OCI-LY7 (cell line): Measurements from ENCODE around the gene TMEM217. TPM values are rescaled to one million over a fixed set of nuclear protein-coding genes. Genes with fewer than 3 reads are reported as not detected.

Experiments
- BruUV-seq: library from RNA; stranded (reverse); fragments of 400-500 nt; replicated peaks from 2 replicates; lab custom pipeline; 2021; lab: Mats Ljungman, UMichigan
- CTCF ChIA-PET: fragments of 300-600 bp; sonication (Branson Sonifier 250); formaldehyde crosslinking; loops from one replicate; lab custom pipeline; 2022; ENCODE audit warnings: antibody characterized with exemption; ENCODE audit not compliant: unreplicated experiment; lab: Charles Lee
- POLR2A ChIA-PET: fragments of 300-600 bp; sonication (Branson Sonifier 250); formaldehyde crosslinking; loops from one replicate; lab custom pipeline; 2022; ENCODE audit warnings: antibody characterized with exemption; lab: Charles Lee
- DNase-seq: peaks from one replicate; pipeline ENCODE4 v3.0.0-alpha.2; 2015; ENCODE audit warnings: low spot score
- H2AFZ ChIP-seq: fragments of 200-600 bp; sonication (generic), shearing (Covaris generic); 2 replicates; pipeline ENCODE4 v1.6.1; 2014; ENCODE audit warnings: mild to moderate bottlenecking, antibody characterized with exemption, low read length, moderate library complexity
- H3K27ac ChIP-seq: fragments of 200-600 bp; sonication (generic); 2 replicates; pipeline ENCODE4 v1.5.1; 2014; ENCODE audit warnings: mixed run types, low read depth, mild to moderate bottlenecking, moderate library complexity, low read length, inconsistent platforms; ENCODE audit not compliant: poor library complexity, severe bottlenecking
- H3K36me3 ChIP-seq: fragments of 200-600 bp; sonication (generic); 2 replicates; pipeline ENCODE4 v1.6.1; 2014; ENCODE audit warnings: mild to moderate bottlenecking, antibody characterized with exemption, low read length, moderate library complexity, mixed read lengths; ENCODE audit not compliant: insufficient read depth
- H3K4me1 ChIP-seq: fragments of 200-600 bp; sonication (generic); 2 replicates; pipeline ENCODE4 v1.5.1; 2014; ENCODE audit warnings: mild to moderate bottlenecking, low read length; ENCODE audit not compliant: insufficient read depth, poor library complexity, severe bottlenecking
- H3K4me2 ChIP-seq: fragments of 200-600 bp; sonication (generic); 2 replicates; pipeline ENCODE4 v1.6.1; 2014; ENCODE audit warnings: mild to moderate bottlenecking, low read length
- H3K4me3 ChIP-seq: fragments of 200-600 bp; sonication (generic); 2 replicates; pipeline ENCODE4 v1.5.1; 2014; ENCODE audit warnings: mild to moderate bottlenecking, low read depth, low read length; ENCODE audit not compliant: poor library complexity, severe bottlenecking
- H3K79me2 ChIP-seq: fragments of 200-600 bp; sonication (generic); 2 replicates; pipeline ENCODE4 v1.6.1; 2016; ENCODE audit warnings: low read depth, mild to moderate bottlenecking, low read length, moderate library complexity, mixed read lengths; ENCODE audit not compliant: insufficient read depth
- H3K9me2 ChIP-seq: fragments of 200-600 bp; sonication (generic); 2 replicates; pipeline ENCODE4 v1.6.1; 2016; ENCODE audit warnings: mild to moderate bottlenecking, low read length, mixed read lengths; ENCODE audit not compliant: insufficient read depth
- H3K9me3 ChIP-seq: fragments of 200-600 bp; sonication (generic); 2 replicates; pipeline ENCODE4 v1.6.1; 2014; ENCODE audit warnings: mild to moderate bottlenecking, mixed run types, low read length, mixed read lengths
- H4K20me1 ChIP-seq: fragments of 200-600 bp; sonication (generic); 2 replicates; pipeline ENCODE4 v1.6.1; 2014; ENCODE audit warnings: mild to moderate bottlenecking, antibody characterized with exemption, low read length, moderate library complexity, mixed read lengths; ENCODE audit not compliant: insufficient read depth
- CTCF ChIP-seq: fragments of 200-600 bp; sonication (generic); conservative IDR thresholded peaks from 2 replicates; pipeline ENCODE4 v1.5.1; 2014; ENCODE audit warnings: mild to moderate bottlenecking, antibody characterized with exemption, low read length, moderate library complexity, mixed read lengths
- EZH2phosphoT487 ChIP-seq: fragments of 200-600 bp; sonication (generic); IDR thresholded peaks from 2 replicates; pipeline ENCODE4 v1.6.1; 2018; ENCODE audit warnings: low read depth, borderline replicate concordance, mild to moderate bottlenecking, mixed run types, antibody characterized with exemption, low read length, moderate library complexity, mixed read lengths
- intact Hi-C: fragments of 100-400 bp; cut with micrococcal nuclease; formaldehyde crosslinking; loops from one replicate; pipeline ENCODE4 v1.10.0; 2022; ENCODE audit not compliant: unreplicated experiment
- total RNA-seq, 2 experiments: library from RNA; depleted of rRNA in 1 of 2; stranded (reverse); fragments of >200 nt in 1 of 2; shearing (Covaris generic) in 1 of 2; gene quantifications; 2 replicates each; pipeline ENCODE4 v1.2.3, GENCODE V29; 2014 to 2022

Gene TMEM217
- total RNA-seq, 2 experiments from 2014 or later = 0.34 TPM; not detected in 1

DNA sequence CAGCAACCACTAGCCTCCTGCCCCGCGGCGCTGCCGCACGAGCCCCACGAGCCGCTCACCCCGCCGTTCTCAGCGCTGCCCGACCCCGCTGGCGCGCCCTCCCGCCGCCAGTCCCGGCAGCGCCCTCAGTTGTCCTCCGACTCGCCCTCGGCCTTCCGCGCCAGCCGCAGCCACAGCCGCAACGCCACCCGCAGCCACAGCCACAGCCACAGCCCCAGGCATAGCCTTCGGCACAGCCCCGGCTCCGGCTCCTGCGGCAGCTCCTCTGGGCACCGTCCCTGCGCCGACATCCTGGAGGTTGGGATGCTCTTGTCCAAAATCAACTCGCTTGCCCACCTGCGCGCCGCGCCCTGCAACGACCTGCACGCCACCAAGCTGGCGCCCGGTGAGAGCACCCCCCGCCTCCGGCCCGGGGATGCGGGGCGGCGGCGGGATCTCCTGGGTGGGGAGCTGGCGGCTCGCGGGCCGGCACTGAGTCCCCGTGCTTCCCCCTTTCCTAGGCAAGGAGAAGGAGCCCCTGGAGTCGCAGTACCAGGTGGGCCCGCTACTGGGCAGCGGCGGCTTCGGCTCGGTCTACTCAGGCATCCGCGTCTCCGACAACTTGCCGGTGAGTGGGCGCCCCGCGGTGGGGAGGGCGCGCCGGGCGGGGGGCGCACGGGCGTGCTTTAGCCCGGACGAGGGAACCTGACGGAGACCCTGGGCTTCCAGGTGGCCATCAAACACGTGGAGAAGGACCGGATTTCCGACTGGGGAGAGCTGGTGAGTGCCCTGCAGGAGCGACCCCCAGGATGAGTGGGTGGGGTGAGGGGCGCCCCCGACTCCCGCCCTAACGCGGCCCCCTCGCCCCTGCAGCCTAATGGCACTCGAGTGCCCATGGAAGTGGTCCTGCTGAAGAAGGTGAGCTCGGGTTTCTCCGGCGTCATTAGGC is 87.4 kb downstream of the TMEM217 start:
- intact Hi-C loops = loop anchor here (1.0 to 10.0 kb wide), 3 partner anchors 15 to 406 kb away; no protein-coding TSS in a partner anchor
- DNase-seq = peak; percentile 74
- ChIA-PET CTCF (interaction anchor here (0.6 to 1.8 kb wide), 10 partner anchors 10 to 572 kb away, joined by 3 to 13 read pairs (median 4); no protein-coding TSS in a partner anchor), POLR2A (interaction anchor here (0.6 to 4.8 kb wide), 9 partner anchors 9 to 141 kb away, joined by 3 to 40 read pairs (median 7); no protein-coding TSS in a partner anchor)
- TF ChIP-seq EZH2phosphoT487 = no peak
- TF ChIP-seq CTCF = peak; percentile 50
- Histone ChIP-seq H3K4me3 (peak overlapping the region; percentile 96), H3K36me3 (peaks cover 46% of the 10 kb centered on the region), H3K4me1 (peaks cover 19% of the 10 kb centered on the region), H2AFZ (peak overlapping the region; percentile 29), H3K9me3 (no peaks in the 10 kb centered on the region), H3K4me2 (peak overlapping the region; percentile 92), H3K79me2 (peaks cover 20% of the 10 kb centered on the region; the same call in 1 of the 2 replicates), H4K20me1 (peaks cover 13% of the 10 kb centered on the region), H3K27ac (peak overlapping the region; percentile 68), H3K9me2 (no peaks in the 10 kb centered on the region)
- no TSS peak for BruUV-seq

- peaks cover 13% of the 10 kb centered on the region for H4K20me1 ChIP-seq
- peak within 1 kb of the TSS; percentile 92 for H3K4me2 ChIP-seq
- peaks cover 20% of the 10 kb centered on the region; the same call in 1 of the 2 replicates for H3K79me2 ChIP-seq
- peak; percentile 97 for DNase-seq
- no peak for TF ChIP-seq EZH2phosphoT487
- no peak for TF ChIP-seq CTCF
- H3K9me2 ChIP-seq = no peaks in the 10 kb centered on the region
- H3K36me3 ChIP-seq = peaks cover 37% of the 10 kb centered on the region
- peak within 1 kb of the TSS; percentile 83 for H2AFZ ChIP-seq
- POLR2A ChIA-PET = interaction anchor here (0.6 to 4.8 kb wide), 5 partner anchors 13 to 118 kb away, joined by 3 to 40 read pairs (median 12); no protein-coding TSS in a partner anchor
- no TSS peak for BruUV-seq
- H3K4me3 ChIP-seq = peak within 1 kb of the TSS; percentile 96
- intact Hi-C loops = loop anchor here (1.0 to 10.0 kb wide), 3 partner anchors 14 to 405 kb away; no protein-coding TSS in a partner anchor
- H3K27ac ChIP-seq = peak within 1 kb of the TSS; percentile 71
- H3K4me1 ChIP-seq = peaks cover 19% of the 10 kb centered on the region
- H3K9me3 ChIP-seq = no peaks in the 10 kb centered on the region
- CTCF ChIA-PET = interaction anchor here (0.6 kb wide), 2 partner anchors 159 to 571 kb away, joined by 3 to 5 read pairs; no protein-coding TSS in a partner anchor
Measured at GRCh38 chr6:37169496-37170272, 88.3 kb downstream of the TMEM217 start, which contains the start of gene PIM1. Gene PIM1 (plus strand): TSS chr6:37170152. CDS start chr6:37170576, 424 bp downstream.
